GM12801 (cell line): ENCODE measurements around the gene NELFA.

Experiments
- TF ChIP-seq, protein P1 (sequence below): IDR thresholded peaks from one replicate; pipeline ENCODE4 v1.5.1; 2011; ENCODE audit warnings: control low read depth; ENCODE audit not compliant: insufficient read length; ENCODE audit errors: extremely low read depth

The NELFA gene

DNA sequence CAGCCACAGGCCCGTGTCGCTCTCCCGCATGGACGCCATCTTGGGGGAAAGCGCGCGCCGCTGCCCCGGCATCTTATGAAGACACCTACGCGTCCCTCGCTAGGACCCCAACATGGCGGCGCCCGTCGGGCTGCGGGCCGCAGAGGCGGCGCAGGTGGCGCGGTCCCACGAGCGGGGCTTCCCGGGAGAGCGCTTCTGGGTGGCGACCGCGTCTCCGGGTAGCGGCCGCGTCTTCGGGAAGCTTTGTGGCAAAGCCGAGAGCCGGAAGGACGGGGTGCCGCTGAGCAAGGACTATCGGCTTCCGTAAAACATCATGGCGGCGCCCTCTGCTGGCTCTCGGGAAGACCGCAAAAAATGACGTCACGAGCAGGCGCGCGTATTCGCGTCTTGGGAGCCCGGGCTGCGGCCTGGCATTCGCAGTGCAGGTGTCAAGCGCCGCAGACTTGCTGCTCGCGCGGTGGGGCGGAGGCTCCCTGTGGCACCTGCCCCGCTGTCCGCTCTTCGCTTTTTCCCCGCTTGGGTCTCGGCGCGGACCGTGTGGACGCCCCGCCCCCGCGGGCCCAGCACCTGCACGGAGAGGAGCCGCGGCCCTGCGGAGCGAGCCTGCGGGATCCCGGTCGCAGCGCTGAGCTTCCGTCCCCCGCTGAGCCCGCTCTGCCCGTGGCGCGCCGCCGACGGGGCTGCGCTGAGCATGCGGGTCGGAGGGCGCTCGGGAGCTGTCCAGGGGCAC is at the start of gene NELFA:
TSS of gene NELFA (minus strand) at position 54 of the 730 bp plus-strand sequence. CDS start at position 39, 15 bp downstream.
- TF ChIP-seq, protein P1, sequence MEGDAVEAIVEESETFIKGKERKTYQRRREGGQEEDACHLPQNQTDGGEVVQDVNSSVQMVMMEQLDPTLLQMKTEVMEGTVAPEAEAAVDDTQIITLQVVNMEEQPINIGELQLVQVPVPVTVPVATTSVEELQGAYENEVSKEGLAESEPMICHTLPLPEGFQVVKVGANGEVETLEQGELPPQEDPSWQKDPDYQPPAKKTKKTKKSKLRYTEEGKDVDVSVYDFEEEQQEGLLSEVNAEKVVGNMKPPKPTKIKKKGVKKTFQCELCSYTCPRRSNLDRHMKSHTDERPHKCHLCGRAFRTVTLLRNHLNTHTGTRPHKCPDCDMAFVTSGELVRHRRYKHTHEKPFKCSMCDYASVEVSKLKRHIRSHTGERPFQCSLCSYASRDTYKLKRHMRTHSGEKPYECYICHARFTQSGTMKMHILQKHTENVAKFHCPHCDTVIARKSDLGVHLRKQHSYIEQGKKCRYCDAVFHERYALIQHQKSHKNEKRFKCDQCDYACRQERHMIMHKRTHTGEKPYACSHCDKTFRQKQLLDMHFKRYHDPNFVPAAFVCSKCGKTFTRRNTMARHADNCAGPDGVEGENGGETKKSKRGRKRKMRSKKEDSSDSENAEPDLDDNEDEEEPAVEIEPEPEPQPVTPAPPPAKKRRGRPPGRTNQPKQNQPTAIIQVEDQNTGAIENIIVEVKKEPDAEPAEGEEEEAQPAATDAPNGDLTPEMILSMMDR: no peak

DNA sequence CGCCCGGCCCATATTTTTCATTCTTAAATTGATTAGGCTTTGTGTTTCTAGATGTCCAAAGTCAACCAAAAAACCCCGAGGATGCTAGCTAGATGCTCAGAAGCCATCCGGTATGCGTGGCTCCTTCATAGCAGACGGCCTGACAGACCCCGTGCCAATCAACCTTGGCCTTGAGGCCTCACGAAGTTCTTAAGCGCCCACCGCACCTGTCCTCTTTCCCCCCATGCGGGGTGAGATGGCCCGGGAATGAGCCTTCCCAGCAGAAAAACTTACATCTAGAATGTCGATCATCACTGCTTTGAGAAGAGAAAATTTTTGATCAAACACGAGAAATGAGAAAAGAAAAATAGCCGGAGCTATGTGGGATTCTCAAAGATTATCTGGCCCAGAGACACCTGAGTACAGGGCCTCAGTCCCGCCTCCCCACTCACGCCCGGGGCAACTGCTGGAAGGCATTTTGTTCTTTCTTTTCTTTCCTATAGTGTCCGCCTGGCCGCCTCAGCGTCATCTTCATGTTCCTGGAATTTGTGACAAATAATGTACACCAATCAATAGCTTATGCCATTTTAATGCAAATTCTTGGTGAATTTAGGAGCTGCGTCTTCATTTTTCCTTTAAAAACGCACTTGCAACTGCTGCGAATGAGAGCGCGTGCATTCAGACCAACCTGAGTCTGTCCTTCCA is 48.8 kb upstream of the NELFA start:
- TF ChIP-seq, protein P1: no peak

DNA sequence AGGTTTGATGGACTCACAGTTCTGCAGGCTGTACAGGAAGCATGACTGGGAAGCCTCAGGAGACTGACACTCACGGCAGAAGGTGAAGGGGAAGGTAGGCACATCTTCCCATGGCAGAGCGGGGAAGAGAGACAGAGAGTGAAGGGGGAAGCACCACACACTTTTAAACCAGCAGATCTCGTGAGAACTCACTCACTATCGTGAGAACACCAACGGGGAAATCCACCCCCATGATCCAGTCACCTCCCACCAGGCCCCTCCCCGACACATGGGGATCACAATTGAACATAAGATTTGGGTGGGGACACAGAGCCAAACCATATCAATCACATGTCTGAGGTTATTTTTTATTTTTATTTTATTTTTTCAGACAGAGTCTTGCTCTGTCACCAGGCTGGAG is 45.4 kb upstream of the NELFA start:
- TF ChIP-seq, protein P1: no peak

DNA sequence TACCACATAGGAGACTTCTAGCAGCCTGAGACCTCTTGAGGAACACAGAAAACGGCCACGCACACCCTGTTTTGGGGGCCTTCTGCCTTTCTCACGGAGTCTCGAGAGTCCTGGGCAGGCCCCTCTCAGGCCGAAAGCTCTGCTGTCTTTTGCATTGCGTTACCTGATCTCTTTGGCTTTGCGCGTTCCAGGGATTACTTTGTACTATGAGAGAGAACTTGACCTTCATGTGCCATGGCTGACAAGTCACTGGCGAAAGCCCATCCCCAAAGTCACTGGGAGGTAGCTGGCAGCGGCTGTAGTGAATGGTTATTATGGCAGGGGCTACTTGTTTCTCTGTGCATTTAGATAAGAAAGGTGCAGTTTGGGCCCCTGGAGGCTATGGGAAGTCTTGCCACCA is 42.3 kb upstream of the NELFA start:
- TF ChIP-seq, protein P1: no peak

DNA sequence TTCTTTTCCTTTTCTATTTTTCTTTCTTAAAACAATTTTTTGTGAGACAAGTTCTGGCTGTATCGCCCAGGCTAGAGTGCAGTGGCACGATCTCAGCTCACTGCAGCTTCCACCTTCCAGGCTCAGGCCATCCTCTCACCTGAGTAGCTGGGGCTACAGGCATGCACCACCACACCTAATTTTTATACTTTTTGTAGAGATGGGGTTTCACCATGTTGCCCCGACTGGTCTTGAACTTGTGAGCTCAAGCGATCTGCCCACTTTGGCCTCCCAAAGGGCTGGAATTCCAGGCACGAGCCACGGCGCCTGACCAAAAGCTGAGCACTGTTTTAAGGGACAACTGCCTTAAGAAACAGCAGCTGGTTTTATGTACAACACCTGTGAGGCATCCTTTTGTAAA is 41.0 kb upstream of the NELFA start:
- TF ChIP-seq, protein P1: no peak

- TF ChIP-seq, protein P1: no peak
These were observed 40.6 kb upstream of the NELFA start for GRCh38 chr4:2049381-2049780.

GRCh38 chr4:2048831-2049230 is 40.1 kb upstream of the NELFA start:
- TF ChIP-seq, protein P1: no peak
